ENCODE measurements around the gene AZIN2.
"Not testable (repeated sequence)": the region's sequence is repeated elsewhere in the genome, so short reads cannot be mapped to it uniquely, and the experiment has no call there.

AZIN2 gene

DNA sequence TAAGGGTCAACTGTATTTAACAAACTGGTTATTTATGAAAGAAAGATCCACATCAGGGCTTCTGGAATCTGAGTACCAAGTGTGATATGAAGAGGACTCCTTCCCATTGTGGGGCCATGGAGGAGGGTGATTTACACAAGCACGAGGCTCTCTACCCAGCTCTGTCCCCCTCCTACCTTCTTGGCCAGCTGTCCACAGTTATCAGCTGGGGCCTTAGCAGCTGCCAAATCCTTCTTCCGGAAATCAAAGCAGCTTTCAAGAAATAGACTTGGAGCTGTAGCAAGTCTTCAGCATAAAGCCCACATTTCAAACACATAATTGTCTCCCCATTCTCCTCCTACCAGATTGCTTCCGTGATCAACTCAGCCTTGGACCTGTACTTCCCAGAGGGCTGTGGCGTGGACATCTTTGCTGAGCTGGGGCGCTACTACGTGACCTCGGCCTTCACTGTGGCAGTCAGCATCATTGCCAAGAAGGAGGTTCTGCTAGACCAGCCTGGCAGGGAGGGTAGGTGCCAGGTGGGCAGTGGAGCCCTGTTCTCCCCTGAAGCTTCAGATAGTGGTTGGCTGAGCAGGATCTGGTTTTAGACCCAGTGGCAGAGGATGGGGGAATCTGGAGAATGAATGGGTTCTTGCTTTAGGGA, 15.5 kb downstream of the AZIN2 start:
- no peak for DNase-seq

DNA sequence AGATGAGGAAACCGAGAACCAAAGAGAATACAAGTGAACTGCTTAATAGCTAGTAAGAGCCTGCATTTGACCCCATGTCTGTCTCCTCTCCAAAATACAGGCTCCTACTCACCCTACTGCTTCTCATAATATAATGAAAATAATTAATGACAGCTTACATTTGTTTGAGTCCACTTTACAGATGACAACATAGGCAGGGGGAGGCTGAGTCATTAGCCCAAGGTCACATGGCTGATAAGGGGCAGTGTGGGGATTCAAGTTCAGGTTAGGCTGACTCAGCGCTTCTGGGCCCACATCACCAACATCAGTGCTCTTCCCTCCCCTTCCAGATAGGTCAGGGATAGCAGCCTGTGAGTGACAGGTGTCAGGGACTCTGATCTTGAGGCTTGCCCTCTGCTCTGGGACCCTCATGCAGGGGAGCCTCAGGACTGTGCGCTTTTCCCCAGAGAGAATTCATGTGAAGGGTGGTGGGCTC, 16.2 kb downstream of the AZIN2 start:
- no peak for DNase-seq

DNA sequence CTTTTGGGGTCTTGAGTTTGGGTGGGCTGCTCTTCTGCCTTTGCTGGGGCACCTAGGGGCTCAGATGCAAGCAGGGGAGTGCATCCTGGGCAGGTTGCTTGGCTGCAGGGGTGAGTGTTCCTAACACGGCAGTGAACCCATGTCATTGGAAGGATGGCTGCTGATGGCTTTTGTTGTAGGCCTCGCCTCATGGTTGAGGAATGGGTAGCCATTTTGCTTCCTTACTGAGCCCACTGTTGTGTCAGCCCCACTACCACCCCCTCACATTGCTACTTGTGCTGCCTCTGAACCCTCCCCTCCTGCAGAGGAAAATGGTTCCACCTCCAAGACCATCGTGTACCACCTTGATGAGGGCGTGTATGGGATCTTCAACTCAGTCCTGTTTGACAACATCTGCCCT, 16.8 kb downstream of the AZIN2 start:
- DNase-seq: no peak

DNA sequence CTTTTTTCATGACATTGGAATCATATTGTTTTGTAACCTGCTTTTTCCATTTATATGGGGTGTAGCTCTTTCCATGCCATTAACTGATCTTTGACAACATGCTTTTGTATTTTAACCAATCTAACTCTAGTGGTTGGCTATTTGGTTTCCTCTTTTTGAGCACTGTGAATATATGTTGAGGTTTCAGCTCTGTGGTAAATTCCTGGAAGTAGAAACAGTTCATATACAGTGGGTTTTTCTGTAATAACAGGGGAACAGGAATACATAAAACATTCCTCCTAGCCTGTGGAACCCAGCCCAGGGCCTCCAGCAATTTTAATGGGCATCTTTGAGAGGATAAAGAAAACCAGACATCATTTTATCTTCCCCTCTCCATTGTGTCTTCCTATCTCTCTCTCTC, 17.4 kb downstream of the AZIN2 start:
- DNase-seq: no peak

DNA sequence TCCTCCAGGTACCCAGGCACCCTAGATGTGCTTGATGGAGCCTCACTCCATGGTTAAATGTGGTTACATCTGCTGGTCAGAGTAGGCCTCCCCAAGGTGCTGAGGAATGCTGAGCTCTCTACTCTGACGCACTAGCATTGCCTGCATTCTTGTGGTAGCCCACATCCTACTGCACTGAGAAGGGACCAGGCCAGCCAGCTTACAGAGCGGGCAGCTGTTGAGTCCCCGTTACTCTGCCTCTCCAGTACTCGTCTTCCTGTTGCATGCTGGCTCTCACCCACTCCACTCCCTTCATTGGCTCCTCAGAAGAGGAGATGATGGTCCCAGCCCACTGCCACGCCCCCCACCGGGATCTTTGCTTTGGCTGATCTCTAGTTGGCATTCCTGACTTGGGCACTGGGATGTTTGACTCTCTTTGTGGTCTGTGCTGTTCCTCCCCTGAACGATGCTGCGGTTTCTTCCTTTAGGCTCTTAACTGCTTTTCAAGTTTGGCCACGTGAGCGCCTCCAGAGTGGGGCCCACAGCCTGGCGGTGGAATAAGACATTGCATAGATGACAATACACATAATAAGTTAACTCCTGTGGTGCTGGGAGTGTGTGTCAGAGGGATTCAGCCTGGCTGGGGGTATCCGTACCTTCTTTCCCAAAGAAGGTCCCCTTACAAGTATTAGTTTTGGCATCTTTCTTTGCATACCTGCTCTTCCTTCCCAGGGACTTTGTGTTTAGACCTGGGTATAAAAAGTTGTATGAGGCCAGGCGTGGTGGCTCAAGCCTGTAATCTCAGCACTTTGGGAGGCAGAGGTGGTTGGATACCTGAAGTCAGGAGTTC, 18.6 kb downstream of the AZIN2 start:
- DNase-seq: peak; percentile 51

DNA sequence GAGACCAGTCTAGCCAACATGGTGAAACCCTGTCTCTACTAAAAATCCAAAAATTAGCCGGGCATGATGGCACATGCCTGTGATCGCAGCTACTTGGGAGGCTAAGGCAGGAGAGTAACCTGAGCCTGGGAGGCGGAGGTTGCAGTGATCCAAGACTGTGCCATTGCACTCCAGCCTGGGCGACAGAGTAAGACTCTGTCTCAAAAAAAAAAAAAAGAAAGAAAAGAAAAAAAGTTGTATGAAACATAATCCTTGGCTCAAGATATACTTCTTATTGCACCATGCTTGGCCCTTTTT, 19.1 kb downstream of the AZIN2 start:
- DNase-seq: not testable (repeated sequence)

DNA sequence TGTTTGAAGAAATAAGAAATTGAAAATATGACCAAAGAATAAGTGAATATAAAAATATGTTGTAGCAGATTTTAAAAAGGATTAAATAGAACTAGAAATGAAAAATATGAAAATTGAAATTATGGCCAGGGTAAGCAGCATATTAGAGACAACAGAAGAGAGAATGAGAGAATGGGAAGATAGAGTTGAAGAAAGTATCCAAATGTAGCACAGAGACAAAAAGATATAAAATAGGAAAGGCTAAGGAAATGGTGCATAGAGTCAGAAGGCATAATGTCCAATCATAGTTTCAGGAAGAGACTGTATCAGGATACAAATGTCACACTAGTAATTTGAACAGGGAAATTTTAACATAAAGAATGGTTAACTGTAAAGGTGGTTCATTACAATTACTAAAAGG, 29.5 kb downstream of the AZIN2 start:
- no peak for DNase-seq

DNA sequence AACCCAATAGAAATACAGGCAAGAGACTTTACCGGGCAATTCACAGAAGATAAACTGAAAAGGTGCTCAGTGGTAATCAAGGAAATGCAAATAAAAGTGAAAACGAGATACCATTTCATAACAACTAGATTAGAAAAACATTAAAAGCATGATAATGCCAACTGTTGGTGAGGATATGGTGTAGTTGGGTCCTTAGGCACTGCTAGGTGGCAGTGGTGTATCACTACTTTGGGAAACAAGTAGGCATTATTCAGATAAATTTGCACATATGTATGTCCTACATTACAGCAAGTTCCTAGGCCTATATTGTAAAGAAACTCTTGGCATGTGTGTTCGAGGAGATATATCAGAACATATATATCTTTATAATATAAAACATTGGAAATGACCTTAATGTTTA, 31.0 kb downstream of the AZIN2 start:
- DNase-seq: no peak

DNA sequence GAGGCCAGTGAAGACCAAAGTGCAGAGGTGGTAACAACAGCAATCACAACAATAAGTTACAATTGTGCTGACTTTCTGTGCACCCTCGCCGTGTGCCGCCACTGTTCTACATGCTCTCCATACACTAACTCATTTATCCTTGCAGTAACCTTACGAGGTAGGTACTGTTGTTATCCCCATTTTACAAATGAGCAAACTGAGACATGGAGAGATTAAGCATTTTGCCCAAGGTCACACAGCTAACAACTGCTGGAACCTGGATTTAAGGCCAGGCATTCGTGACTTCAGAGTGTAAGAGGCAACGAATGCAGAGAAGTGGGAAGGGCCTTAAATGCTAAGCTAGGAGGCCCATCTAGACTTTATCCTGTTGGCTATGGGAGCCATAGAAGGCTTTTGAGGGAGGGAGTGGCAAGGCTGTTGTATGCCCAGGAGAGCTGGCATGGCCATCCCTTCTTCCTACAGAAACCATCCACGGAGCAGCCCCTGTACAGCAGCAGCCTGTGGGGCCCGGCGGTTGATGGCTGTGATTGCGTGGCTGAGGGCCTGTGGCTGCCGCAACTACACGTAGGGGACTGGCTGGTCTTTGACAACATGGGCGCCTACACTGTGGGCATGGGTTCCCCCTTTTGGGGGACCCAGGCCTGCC, 36.6 kb downstream of the AZIN2 start:
- DNase-seq: no peak

DNA sequence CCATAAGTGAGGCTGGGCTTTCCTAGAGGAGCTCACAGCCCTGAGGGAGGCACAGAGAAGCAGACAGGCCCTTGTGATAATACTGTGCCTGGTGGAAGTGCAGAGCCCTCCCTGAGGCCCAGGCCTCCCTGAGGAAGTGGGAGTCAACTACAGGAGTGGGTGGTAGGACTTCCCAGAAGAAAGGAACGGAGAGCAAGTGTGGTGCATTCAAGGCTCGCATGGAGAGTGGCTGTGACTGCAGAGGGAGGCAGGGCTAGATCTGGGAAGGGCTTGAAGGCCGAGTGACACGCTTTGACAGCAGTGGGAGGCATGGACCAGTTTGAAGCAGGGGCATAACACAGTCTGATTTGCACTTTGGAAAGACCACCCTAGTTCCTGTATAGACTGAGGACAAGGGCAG, 37.3 kb downstream of the AZIN2 start:
- no peak for DNase-seq

DNA sequence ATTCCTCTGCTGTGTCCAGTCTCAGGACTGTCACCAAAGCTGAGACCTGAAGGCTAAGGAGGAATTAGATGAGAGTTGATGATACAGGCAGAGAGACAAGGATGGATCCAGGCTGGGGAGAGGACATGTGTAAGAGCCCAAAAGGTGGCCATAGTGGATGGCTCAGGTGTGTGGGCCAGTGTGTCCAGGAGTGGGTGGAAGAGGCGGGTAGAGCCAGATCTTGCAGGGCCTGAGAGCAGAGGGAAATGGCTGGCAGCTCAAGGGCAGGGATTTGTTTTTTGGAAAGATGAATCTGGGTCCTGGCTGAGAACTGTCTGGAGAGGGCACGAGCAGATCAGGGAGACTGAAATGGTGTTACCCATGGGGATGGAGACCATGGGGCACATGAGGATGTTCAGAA, 38.1 kb downstream of the AZIN2 start:
- DNase-seq: no peak

DNA sequence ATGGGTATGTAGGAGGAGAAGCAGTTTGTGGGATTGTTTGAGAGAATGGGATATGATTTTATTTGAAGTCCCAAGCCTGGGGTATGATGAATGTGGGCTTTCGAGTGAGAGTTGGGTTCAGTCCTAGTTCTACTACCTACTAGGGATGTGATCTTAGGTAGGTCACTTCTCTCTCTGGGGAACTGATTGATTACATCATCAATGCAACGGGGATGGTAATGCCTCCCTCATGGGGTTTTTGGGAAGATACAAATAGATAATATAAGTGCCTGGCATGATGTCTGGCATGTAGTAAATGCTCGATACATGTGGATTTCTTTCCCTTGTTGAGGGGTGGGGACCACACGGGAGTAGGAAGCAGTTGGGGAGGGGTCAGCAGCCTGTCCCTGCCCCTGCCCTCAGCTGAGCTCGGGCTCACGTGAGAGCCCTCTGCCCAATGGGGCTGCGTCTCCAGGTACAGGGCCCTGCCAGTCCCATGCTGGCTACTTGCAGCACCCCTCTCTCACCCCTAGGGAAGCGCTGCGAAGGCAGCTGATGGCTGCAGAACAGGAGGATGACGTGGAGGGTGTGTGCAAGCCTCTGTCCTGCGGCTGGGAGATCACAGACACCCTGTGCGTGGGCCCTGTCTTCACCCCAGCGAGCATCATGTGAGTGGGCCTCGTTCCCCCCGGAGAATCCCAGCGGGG, 38.7 kb downstream of the AZIN2 start:
- DNase-seq: no peak

DNA sequence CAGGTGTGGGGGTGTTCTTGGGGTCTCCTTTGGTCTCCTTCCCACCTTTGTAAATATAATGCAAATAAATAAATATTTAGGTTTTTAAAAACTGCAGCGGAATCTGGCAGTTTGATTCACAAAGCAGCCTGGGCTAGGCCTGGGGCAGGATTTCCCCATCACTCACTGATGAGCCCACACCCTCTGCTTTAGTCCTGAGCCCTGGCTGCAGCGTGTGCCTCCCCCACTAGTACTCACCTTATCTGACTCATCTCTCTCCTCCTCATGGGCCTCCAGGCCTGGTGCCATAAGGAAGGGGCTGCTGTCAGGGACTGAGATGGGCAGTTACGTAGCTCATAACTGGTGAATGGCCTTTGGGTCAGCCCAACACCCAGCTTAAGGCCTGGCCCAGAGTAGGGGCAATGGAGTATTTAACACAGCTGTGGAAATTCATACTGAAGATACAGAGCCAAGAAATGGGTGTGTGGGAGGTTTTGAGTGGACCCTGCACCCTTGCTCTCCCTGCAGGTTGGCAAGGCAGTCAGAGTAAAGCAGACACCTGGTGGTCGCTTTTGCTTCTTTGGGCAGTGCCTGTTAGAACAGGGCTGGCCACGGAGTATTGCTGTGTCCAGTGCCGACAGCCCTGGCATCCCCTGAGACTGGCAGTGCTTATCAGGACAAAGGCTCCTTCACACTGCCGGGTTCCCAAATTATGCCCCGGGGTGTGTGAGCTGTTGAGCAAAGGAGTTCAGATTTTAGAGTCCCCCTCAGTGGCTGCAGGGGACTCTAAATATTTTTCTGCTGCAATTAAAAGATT, 39.7 kb downstream of the AZIN2 start:
- no peak for DNase-seq

DNA sequence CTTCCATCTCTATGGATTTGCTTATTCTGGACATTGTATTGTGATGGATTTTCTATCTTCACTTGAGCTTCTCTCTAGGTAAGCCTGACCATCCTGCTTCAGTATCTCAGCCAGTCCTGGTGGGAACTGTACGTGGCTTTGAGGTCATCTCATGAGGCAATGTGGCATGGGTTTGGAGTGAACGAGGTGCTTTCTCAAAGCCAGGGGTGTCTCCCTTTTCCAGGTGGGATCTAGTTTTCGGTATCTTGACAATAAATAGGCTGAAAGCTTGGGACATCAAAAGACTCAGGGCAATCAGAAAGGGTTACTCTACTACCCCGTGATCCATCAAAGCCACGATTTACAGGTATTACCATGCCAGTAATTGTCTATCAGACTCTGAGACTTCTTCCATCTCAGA, 40.8 kb downstream of the AZIN2 start:
- no peak for DNase-seq

DNA sequence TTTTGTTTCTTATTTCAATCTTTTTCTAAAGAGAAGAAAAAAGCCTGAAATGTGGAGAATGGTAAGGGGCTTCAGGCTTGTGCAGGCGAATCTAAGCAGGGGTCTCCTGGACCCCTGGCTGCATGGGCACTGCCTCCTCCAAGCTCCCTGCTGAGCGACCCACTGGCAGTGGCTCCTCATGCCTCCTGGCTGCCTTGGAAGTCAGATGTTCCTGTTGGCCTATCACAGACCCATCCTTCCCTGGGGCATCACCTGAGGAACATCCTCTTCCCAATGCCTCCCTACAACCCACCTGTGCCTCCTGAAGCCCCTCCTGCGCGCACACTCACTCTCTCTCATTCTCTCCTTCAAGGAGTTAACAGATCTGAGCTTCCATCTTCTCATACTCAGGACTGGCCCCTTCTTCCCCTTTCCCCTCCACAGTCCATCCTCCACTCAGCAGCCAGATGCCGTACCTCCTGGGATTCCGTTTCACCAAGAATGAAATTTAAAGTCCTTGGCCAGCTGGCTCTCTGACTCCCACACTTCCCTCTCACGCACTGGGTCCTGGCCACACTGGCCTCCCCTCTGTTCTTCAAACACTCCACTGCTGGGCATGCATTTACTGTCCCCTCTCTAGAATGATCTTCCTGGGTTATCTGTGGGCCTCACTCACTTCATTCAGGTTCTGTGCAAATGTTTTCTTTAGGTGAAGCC, 41.7 kb downstream of the AZIN2 start:
- DNase-seq: no peak

DNA sequence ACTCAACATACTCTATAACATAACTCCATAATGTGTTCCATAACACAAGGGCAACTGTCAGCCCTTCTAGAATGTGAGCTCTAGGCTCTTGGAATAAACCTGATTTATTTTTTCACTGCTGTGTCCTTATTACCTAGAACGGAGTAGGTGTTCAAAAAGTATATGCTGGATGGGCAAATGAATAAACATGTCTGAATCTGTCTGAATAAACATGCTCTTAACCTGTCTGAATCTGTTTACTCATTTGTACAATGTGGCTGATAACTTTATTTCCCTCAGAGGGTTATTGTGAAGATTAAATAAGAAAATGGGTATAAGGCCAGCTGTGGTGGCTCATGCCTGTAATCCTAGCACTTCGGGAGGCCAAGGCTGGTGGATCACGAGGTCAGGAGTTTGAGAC, 42.3 kb downstream of the AZIN2 start:
- DNase-seq: no peak

DNA sequence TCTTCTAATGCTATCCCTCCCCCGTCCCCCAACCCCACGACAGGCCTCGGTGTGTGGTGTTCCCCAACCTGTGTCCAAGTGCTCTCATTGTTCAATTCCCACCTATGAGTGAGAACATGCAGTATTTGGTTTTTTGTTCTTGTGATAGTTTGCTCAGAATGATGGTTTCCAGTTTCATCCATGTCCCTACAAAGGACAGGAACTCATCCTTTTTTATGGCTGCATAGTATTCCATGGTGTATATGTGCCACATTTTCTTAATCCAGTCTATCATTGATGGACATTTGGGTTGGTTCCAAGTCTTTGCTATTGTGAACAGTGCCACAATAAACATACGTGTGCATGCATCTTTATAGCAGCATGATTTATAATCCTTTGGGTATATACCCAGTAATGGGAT, 43.7 kb downstream of the AZIN2 start:
- DNase-seq: not testable (repeated sequence)

DNA sequence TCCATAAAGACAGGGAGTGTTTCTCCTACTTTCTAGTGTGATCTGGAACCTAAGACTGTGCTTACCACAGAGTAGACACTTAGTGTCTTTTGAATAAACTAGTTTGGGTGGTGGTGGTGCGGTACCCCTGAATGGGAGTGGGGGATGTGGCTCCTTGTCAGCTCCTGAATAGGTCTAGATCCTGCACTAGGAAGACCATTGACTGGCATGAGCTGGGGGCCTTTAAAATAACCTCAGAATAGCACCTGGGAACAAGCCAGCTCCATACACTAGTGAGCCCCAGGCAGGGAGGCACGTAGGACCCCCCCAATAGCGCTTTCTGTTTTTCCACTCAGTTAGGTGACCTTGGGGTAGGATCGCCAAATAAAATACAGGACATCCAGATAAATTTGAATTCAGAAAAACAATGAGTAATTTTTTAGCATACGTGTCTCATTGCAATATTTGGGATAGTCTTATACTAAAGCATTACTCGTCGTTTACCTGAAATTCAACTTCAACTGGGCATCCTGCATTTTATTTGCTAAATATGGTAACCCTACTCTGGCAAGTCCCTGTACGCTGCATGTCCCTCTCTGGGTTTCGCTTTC, 45.6 kb downstream of the AZIN2 start:
- DNase-seq: no peak

DNA sequence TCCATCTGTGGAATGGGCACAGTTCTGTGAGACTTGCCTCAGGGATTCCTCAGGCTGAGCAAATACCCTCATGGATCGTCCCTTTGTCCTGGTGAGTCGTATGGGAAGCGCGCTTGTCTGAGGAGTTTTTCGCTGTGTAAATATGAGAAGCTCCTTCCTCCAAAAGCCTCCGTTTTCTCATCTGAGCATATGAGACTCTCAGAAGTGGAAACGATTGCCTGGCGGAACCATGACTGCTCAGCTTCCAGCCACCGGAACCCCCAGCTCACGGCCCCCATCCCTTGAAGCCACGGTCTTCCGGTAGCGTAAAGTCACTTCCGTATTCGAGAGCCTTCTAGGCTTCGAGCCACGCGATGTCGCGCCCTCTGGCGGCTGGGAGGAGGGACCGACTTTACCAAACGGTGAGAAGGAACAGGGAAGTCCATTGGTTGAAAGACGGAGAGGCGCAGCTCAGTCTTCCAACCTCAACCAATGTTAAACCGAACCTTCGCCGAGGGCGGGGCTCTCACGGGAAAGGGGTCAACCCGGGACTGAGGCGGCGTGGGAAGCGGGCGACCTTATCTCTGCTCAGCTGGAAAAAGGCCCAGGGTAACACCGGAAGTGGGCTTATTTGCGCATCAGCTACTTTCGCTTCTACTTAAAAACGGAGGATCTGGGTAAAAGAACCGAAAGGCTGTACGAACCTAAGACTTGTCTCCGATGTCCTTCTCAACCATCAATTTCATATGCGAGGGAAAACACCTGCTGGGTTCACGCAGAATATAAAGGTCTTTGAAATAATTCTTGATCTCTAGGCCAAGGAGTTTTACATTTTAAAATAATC, 46.3 kb downstream of the AZIN2 start:
- peak; percentile 97 for DNase-seq

DNA sequence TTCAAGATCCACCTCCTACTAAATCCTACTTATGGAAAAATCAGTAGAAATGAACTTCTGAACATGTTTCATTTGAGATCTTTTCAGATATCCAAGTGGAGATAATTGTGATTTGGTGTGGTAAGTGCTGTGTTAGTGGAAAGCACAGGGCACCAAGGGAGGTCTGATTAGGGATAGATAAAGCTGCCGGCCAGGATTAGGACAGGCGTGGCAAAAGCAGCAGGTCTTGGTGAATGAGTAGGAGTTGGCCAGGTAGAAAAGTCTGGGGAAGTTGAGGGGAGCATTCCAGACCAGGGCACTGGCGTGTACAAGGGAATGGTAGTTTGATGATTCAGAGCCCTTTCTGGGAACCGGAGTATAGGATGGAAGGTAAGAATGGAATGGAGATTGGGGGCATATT, 47.8 kb downstream of the AZIN2 start:
- DNase-seq: no peak

DNA sequence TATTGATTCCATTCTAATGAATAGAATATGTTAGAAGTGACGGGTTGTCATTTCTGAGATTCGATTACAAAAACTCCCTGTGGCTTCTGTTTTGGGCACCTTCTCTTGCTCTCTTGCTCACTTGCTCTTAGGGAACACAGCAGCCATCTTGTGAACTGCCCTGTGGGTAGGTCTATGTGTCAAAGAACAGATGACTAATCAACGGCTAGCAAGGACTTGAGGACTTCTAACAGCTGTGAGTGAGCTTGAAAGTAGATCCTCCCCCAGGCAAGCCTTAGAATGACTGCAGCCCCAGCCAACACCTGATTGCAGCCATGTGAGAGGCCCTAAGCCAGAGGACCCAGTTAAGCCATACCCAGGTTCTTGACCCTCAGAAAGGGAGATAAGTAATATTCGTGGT, 49.3 kb downstream of the AZIN2 start:
- DNase-seq: no peak
